K562 (cell line): ENCODE data around the gene IL3RA.

ENCODE experiments used
- HIVEP1 ChIP-seq: fragments of 250-450 bp; sonication (Bioruptor Pico); IDR thresholded peaks from 2 replicates; pipeline ENCODE4 v1.4.0; 2020; ENCODE audit warnings: mild to moderate bottlenecking
- MCM2 ChIP-seq: fragments of 450-650 bp; IDR thresholded peaks from 2 replicates; pipeline ENCODE4 v1.6.1; 2017; ENCODE audit warnings: low read depth, mild to moderate bottlenecking
- TF ChIP-seq, protein P1 (sequence below): sonication (generic); formaldehyde crosslinking; IDR thresholded peaks from 2 replicates; pipeline ENCODE4 v1.4.0; 2020; ENCODE audit warnings: mild to moderate bottlenecking, missing genetic modification reagents

DNA sequence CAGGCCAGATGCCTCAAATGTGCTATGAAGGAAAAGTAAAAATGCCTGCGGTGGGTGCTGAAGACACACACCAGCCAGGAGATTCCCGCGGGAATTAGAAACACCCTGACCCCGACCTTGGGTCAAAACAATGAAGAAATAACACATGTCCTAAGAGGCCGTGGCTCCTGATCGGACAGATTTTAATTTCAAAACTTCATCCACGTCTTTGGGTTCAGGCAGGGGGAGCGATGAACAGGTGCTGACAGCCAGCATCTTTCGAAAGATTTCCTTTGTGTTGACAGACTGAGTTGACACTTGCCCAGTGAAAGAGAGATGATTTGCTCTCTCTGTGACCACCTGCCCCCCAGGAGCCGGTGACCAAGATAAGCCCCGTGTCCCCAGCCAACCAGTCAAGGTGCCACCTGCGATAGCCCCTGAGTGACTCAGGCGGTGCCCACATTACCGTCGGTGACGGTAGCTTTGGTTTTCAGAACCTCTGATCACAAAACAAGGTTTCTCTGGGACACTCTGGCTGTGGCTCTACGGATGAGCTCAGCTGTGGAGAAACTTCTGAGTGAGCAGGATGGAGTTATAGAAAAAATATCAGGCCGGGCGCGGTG is 11.0 kb upstream of the IL3RA start:
- TF ChIP-seq, protein P1, sequence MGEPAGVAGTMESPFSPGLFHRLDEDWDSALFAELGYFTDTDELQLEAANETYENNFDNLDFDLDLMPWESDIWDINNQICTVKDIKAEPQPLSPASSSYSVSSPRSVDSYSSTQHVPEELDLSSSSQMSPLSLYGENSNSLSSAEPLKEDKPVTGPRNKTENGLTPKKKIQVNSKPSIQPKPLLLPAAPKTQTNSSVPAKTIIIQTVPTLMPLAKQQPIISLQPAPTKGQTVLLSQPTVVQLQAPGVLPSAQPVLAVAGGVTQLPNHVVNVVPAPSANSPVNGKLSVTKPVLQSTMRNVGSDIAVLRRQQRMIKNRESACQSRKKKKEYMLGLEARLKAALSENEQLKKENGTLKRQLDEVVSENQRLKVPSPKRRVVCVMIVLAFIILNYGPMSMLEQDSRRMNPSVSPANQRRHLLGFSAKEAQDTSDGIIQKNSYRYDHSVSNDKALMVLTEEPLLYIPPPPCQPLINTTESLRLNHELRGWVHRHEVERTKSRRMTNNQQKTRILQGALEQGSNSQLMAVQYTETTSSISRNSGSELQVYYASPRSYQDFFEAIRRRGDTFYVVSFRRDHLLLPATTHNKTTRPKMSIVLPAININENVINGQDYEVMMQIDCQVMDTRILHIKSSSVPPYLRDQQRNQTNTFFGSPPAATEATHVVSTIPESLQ (CRISPR knock-in tag): no peak
- TF ChIP-seq MCM2 (no peak), HIVEP1 (CRISPR knock-in tag) (no peak)
